Endothelial cell of umbilical vein (primary cell): ENCODE measurements around the gene CNIH1. TPM values are rescaled to one million over a fixed set of nuclear protein-coding genes. Genes with fewer than 3 reads are reported as not detected.

ENCODE experiments used
- BruUV-seq: library from RNA; stranded (reverse); fragments of 400-500 nt; replicated peaks from 2 replicates; lab custom pipeline; 2021; lab: Mats Ljungman, UMichigan
- CTCF ChIA-PET: fragments of 300-600, 350-600 bp; sonication (Branson Sonifier 250); formaldehyde crosslinking; loops from one replicate; lab custom pipeline; 2021; ENCODE audit warnings: antibody characterized with exemption, inconsistent platforms; lab: Charles Lee
- POLR2A ChIA-PET: fragments of 300-600, 350-600 bp; sonication (Branson Sonifier 250); formaldehyde crosslinking; loops from one replicate; lab custom pipeline; 2021; ENCODE audit warnings: antibody characterized with exemption, inconsistent platforms; lab: Charles Lee
- DNase-seq: peaks from one replicate; pipeline ENCODE4 v3.0.0-alpha.2; 2011; ENCODE audit warnings: low read depth, low spot score
- FAIRE-seq: peaks from 2 replicates; lab custom pipeline; 2011; peaks lifted over from hg19 to GRCh38; lab: Jason Lieb, UNC
- H2AFZ ChIP-seq: 2 replicates; pipeline ENCODE4 v1.6.0; 2012; ENCODE audit warnings: low read depth, low read length, control low read depth, inconsistent platforms
- H3K27ac ChIP-seq: 2 replicates; pipeline ENCODE4 v1.5.1; 2011; ENCODE audit warnings: low read depth, mild to moderate bottlenecking, control low read depth, low read length, moderate library complexity; ENCODE audit not compliant: insufficient read depth
- H3K27me3 ChIP-seq, 2 experiments: 2 replicates each; pipeline versions ENCODE4 v1.6.0 to v1.6.1; 2011; ENCODE audit warnings: low read length in 2 of 2, mixed read lengths in 1 of 2; ENCODE audit not compliant: control insufficient read depth in 2 of 2, insufficient read depth in 2 of 2
- H3K36me3 ChIP-seq, 2 experiments: 2 replicates in 1 of 2; 3 replicates in 1 of 2; pipeline ENCODE4 v1.5.1; 2011; ENCODE audit warnings: low read length in 2 of 2, mild to moderate bottlenecking in 1 of 2, moderate library complexity in 1 of 2; ENCODE audit not compliant: control insufficient read depth in 2 of 2, insufficient read depth in 2 of 2; ENCODE audit errors: extremely low read depth in 1 of 2
- H3K4me1 ChIP-seq: 3 replicates; pipeline ENCODE4 v1.5.1; 2011; ENCODE audit warnings: mild to moderate bottlenecking, low read length; ENCODE audit not compliant: control insufficient read depth, insufficient read depth; ENCODE audit errors: extremely low read depth
- H3K4me2 ChIP-seq: 2 replicates; pipeline ENCODE4 v1.6.1; 2011; ENCODE audit warnings: low read length, control low read depth, mixed read lengths; ENCODE audit not compliant: insufficient read depth
- H3K4me3 ChIP-seq, 3 experiments: fragments of 200-600 bp in 1 of 3; sonication (generic), shearing (Covaris generic) in 1 of 3; replicated peaks in 1 of 3; 2 replicates each; pipeline ENCODE4 v1.5.1; 2011 to 2016; ENCODE audit warnings: control low read depth in 3 of 3, low read length in 3 of 3, mild to moderate bottlenecking in 2 of 3, inconsistent platforms in 1 of 3, low read depth in 1 of 3, moderate library complexity in 1 of 3; ENCODE audit not compliant: insufficient read depth in 1 of 3
- H3K79me2 ChIP-seq: 2 replicates; pipeline ENCODE4 v1.6.0; 2012; ENCODE audit warnings: low read length, inconsistent platforms; ENCODE audit not compliant: control insufficient read depth, insufficient read depth
- H3K9ac ChIP-seq: replicated peaks from 2 replicates; pipeline ENCODE3; 2011; ENCODE audit warnings: low read length, control low read depth; ENCODE audit not compliant: insufficient read depth; ENCODE audit errors: extremely low read depth
- H3K9me1 ChIP-seq: replicated peaks from 3 replicates; pipeline ENCODE4 v1.6.0; 2011; ENCODE audit warnings: mild to moderate bottlenecking, low read length; ENCODE audit not compliant: control insufficient read depth, insufficient read depth; ENCODE audit errors: extremely low read depth
- H3K9me3 ChIP-seq: replicated peaks from 2 replicates; pipeline ENCODE4 v1.5.1; 2012; ENCODE audit warnings: low read length, inconsistent platforms; ENCODE audit not compliant: control insufficient read depth, insufficient read depth
- H4K20me1 ChIP-seq: replicated peaks from 2 replicates; pipeline ENCODE3; 2011; ENCODE audit warnings: mild to moderate bottlenecking, low read length; ENCODE audit not compliant: control insufficient read depth, insufficient read depth; ENCODE audit errors: extremely low read depth
- FOS ChIP-seq: IDR thresholded peaks from 2 replicates; pipeline ENCODE4 v1.6.1; 2011; ENCODE audit warnings: mild to moderate bottlenecking, low read length, moderate library complexity, borderline replicate concordance; ENCODE audit not compliant: insufficient read depth
- GATA2 ChIP-seq: IDR thresholded peaks from 2 replicates; pipeline ENCODE4 v1.7.0; 2011; ENCODE audit warnings: low read depth, mild to moderate bottlenecking, moderate library complexity, mixed read lengths, low read length; ENCODE audit not compliant: insufficient read length, insufficient read depth
- MAX ChIP-seq: IDR thresholded peaks from 2 replicates; pipeline ENCODE4 v1.6.1; 2011; ENCODE audit not compliant: insufficient read depth, insufficient read length
- MYC ChIP-seq: IDR thresholded peaks from one replicate; pipeline ENCODE4 v1.6.1; 2011; ENCODE audit warnings: mild to moderate bottlenecking, low read depth, low read length
- POLR2A ChIP-seq: IDR thresholded peaks from 2 replicates; pipeline ENCODE4 v1.6.1; 2012; ENCODE audit warnings: low read depth, mild to moderate bottlenecking, control low read depth, low read length
- POLR2AphosphoS5 ChIP-seq: IDR thresholded peaks from 2 replicates; pipeline ENCODE4 v1.6.1; 2012; ENCODE audit warnings: low read depth, mild to moderate bottlenecking, control low read depth, low read length, moderate library complexity; ENCODE audit not compliant: insufficient read depth
- dilution Hi-C: fragments of 300-500 bp; cut with MboI; formaldehyde crosslinking; loops from one replicate; pipeline ENCODE4 v1.15.0; 2019; ENCODE audit warnings: low sequenced_read_pairs; ENCODE audit not compliant: extremely low pct_ligation_motif_present
- intact Hi-C: fragments of 100-400 bp; cut with micrococcal nuclease; formaldehyde crosslinking; loops from one replicate; pipeline ENCODE4 v1.10.0; 2022
- polyA plus RNA-seq, 4 experiments: library from polyadenylated mRNA; depleted of rRNA in 3 of 4; stranded (reverse) in 3 of 4; unstranded in 1 of 4; fragments of >200 nt; gene quantifications; 2 replicates each; pipeline versions ENCODE4 v1.2.1 to v1.2.3, GENCODE V29; 2011 to 2012; ENCODE audit warnings: missing spikeins in 1 of 4
- total RNA-seq: library from RNA; stranded (reverse); gene quantifications from 2 replicates; pipeline ENCODE4 v1.2.3, GENCODE V29; 2021
- TF ChIP-seq, protein P1 (sequence below), 2 donors: IDR thresholded peaks; 1 replicate in 1 of 2; 2 replicates in 1 of 2; pipeline ENCODE4 v1.5.1; 2011; ENCODE audit warnings: low read length in 2 of 2, mild to moderate bottlenecking in 2 of 2, moderate library complexity in 2 of 2, control low read depth in 1 of 2, inconsistent platforms in 1 of 2, low read depth in 1 of 2; ENCODE audit not compliant: insufficient read depth in 1 of 2; ENCODE audit errors: extremely low read depth in 1 of 2

The CNIH1 gene
- total and polyA plus RNA-seq, 2 donors (not counting 3 experiments of a cell fraction or from before 2014, with no cell fraction given), result 125 to 328 TPM

GRCh38 chr14:54483846-54484245 is 42.7 kb upstream of the CNIH1 start:
- Histone ChIP-seq H3K9ac (no peak overlapping the region), H3K4me3 (no peak overlapping the region), H3K79me2 (peaks cover 34% of the 10 kb centered on the region), H3K9me1 (no peaks in the 10 kb centered on the region), H3K27me3 (no peaks in the 10 kb centered on the region), H3K36me3 (peaks cover 5% of the 10 kb centered on the region in 2 experiments), H3K4me1 (peaks cover 6% of the 10 kb centered on the region), H4K20me1 (no peaks in the 10 kb centered on the region), H3K9me3 (no peaks in the 10 kb centered on the region), H3K4me2 (no peak overlapping the region), H3K27ac (no peak overlapping the region), H2AFZ (no peak overlapping the region)
- CTCF ChIA-PET, result interaction anchor here (0.9 kb wide), 1 partner anchor 12 kb away, joined by 3 read pairs; no protein-coding TSS in a partner anchor
- TF ChIP-seq POLR2AphosphoS5 (no peak), MYC (no peak), POLR2A (no peak), GATA2 (no peak), MAX (no peak), FOS (no peak)
- TF ChIP-seq, protein P1, sequence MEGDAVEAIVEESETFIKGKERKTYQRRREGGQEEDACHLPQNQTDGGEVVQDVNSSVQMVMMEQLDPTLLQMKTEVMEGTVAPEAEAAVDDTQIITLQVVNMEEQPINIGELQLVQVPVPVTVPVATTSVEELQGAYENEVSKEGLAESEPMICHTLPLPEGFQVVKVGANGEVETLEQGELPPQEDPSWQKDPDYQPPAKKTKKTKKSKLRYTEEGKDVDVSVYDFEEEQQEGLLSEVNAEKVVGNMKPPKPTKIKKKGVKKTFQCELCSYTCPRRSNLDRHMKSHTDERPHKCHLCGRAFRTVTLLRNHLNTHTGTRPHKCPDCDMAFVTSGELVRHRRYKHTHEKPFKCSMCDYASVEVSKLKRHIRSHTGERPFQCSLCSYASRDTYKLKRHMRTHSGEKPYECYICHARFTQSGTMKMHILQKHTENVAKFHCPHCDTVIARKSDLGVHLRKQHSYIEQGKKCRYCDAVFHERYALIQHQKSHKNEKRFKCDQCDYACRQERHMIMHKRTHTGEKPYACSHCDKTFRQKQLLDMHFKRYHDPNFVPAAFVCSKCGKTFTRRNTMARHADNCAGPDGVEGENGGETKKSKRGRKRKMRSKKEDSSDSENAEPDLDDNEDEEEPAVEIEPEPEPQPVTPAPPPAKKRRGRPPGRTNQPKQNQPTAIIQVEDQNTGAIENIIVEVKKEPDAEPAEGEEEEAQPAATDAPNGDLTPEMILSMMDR (IDR thresholded peaks at IDR 0.05; ENCODE audit: extremely low read depth in 1 of 2, insufficient read depth in 1 of 2, low read depth in 1 of 2, low read length in 2 of 2), result no peak
- FAIRE-seq (no peak), DNase-seq (no peak)
- dilution Hi-C loops, result no loop called here
- POLR2A ChIA-PET, result no interaction called here
- intact Hi-C loops, result loop anchor here (1.0 kb wide), 1 partner anchor 24 kb away; no protein-coding TSS in a partner anchor
- BruUV-seq, result no TSS peak
